ENCODE results near the gene BACH2.

DNA sequence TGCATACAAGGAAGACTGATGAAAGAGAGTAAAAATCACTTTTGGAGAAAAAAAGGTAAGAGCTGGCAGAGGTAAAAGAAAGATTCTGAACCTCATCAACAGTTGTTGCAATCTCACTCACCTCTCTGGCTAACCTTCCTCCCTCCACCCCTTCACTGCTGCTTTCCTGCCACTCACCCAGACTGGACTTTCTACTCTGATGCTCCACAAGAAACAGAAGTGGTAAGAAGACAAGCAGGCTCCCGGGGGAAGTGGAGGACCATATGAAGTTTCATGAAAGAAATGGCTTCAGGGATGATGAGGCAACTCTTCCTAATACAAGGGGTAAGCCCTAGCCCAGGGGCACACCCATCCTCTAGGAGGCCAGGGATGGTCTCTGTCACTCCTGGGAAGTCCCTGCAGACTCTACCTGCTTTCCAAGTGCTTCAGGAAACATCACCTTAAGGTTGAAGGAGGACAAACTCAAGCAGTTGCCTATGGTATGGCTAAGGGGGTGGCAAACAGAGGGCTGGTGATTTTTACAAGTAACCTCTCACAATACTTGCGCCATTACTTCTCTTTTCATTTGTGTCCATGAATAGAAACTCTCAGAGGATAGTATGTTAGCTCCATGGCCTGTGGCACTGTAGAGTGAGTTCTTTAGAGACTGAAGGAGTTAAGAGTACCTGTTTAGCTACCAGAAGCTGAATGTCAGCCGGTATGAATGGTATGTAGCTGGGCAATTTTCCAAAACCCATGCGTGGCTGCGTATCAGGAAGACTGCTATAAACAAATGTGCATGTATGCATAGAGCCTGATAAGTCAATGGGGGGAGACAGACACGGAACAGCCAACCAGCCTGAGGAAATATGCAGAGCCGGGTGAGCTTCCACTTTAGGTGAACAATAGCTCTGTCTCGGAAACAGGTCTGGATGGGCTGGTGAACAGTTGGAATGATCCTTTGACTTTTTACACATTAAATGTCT lies 112.0 kb downstream of the BACH2 start:
- TF ChIP-seq, protein P1, sequence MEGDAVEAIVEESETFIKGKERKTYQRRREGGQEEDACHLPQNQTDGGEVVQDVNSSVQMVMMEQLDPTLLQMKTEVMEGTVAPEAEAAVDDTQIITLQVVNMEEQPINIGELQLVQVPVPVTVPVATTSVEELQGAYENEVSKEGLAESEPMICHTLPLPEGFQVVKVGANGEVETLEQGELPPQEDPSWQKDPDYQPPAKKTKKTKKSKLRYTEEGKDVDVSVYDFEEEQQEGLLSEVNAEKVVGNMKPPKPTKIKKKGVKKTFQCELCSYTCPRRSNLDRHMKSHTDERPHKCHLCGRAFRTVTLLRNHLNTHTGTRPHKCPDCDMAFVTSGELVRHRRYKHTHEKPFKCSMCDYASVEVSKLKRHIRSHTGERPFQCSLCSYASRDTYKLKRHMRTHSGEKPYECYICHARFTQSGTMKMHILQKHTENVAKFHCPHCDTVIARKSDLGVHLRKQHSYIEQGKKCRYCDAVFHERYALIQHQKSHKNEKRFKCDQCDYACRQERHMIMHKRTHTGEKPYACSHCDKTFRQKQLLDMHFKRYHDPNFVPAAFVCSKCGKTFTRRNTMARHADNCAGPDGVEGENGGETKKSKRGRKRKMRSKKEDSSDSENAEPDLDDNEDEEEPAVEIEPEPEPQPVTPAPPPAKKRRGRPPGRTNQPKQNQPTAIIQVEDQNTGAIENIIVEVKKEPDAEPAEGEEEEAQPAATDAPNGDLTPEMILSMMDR (IDR thresholded peaks at IDR 0.05; ENCODE audit: low read depth, low read length, poor library complexity, severe bottlenecking), result no peak
- no peak for TF ChIP-seq EZH2phosphoT487 (IDR thresholded peaks at IDR 0.05; ENCODE audit: borderline replicate concordance, low read length)
